Tibial nerve (tissue), 4 donors: ENCODE data around the gene ARL5C.

Source experiments
- CTCF ChIP-seq, 5 experiments: fragments of 200-600 bp in 3 of 5; fragments of 450-650 bp in 2 of 5; sonication (generic) in 3 of 5; IDR thresholded peaks; one replicate each; pipeline ENCODE4 v1.5.1; 2016 to 2019; ENCODE audit warnings: antibody characterized with exemption in 5 of 5, mild to moderate bottlenecking in 3 of 5, moderate library complexity in 2 of 5
- EP300 ChIP-seq, 2 donors: sonication (generic); formaldehyde crosslinking; IDR thresholded peaks; one replicate each; pipeline ENCODE4 v1.6.1; 2017; ENCODE audit warnings: antibody characterized with exemption in 2 of 2, mild to moderate bottlenecking in 1 of 2
- POLR2A ChIP-seq, 2 donors: fragments of 450-650 bp; IDR thresholded peaks; one replicate each; pipeline ENCODE4 v1.6.1; 2017; ENCODE audit warnings: antibody characterized with exemption in 2 of 2, mild to moderate bottlenecking in 2 of 2, moderate library complexity in 2 of 2

GRCh38 chr17:39141915-39142664, 23.9 kb downstream of the ARL5C start:
- TF ChIP-seq CTCF (IDR thresholded peaks at IDR 0.05) (no peak), EP300 (IDR thresholded peaks at IDR 0.05) (no peak), POLR2A (IDR thresholded peaks at IDR 0.05) (no peak)
